IMR-90 (cell line): ENCODE measurements around the gene OGG1. TPM values are rescaled to one million over a fixed set of nuclear protein-coding genes. Genes with fewer than 3 reads are reported as not detected.

ENCODE experiments used
- ATAC-seq: fragments of 200-7000 bp; cut with Tn5 transposase; 2 replicates; pipeline ENCODE4 v1.9.1; 2020; ENCODE audit warnings: low read depth, mild to moderate bottlenecking, moderate library complexity
- BruUV-seq: library from RNA; stranded (reverse); fragments of 400-500 nt; replicated peaks from 2 replicates; lab custom pipeline; 2021; lab: Mats Ljungman, UMichigan
- CTCF ChIA-PET: fragments of 300-600 bp; formaldehyde crosslinking; extraction: SDS; loops from one replicate; lab custom pipeline; 2021; ENCODE audit warnings: antibody characterized with exemption; lab: Yijun Ruan, JAX
- POLR2A ChIA-PET: fragments of 300-600 bp; sonication (Branson Sonifier 250); formaldehyde crosslinking; loops from one replicate; lab custom pipeline; 2022; ENCODE audit warnings: antibody characterized with exemption; ENCODE audit not compliant: unreplicated experiment; lab: Charles Lee
- DNase-seq: peaks from one replicate; pipeline ENCODE4 v3.0.0; 2013
- H2AFZ ChIP-seq: replicated peaks from 2 replicates; pipeline ENCODE3; 2013; ENCODE audit warnings: low read length, mild to moderate bottlenecking; ENCODE audit not compliant: poor library complexity
- H2AK5ac ChIP-seq: 2 replicates; pipeline ENCODE4 v1.6.1; 2013; ENCODE audit warnings: low read depth, low read length, inconsistent platforms
- H2AK9ac ChIP-seq: replicated peaks from 2 replicates; pipeline ENCODE3; 2013; ENCODE audit warnings: mild to moderate bottlenecking, low read depth, low read length, moderate library complexity; ENCODE audit not compliant: poor library complexity
- H2BK120ac ChIP-seq: 2 replicates; pipeline ENCODE4 v1.6.1; 2013; ENCODE audit warnings: low read depth, low read length, inconsistent platforms
- H2BK15ac ChIP-seq: 3 replicates; pipeline ENCODE4 v1.6.1; 2013; ENCODE audit warnings: low read depth, low read length, inconsistent platforms
- H2BK20ac ChIP-seq: 2 replicates; pipeline ENCODE4 v1.6.1; 2013; ENCODE audit warnings: low read depth, mild to moderate bottlenecking, inconsistent platforms, low read length, moderate library complexity
- H2BK5ac ChIP-seq: 2 replicates; pipeline ENCODE4 v1.6.1; 2013; ENCODE audit warnings: mild to moderate bottlenecking, low read depth, low read length, inconsistent platforms; ENCODE audit not compliant: poor library complexity, severe bottlenecking
- H3K14ac ChIP-seq: replicated peaks from 2 replicates; pipeline ENCODE4 v1.6.1; 2013; ENCODE audit warnings: low read depth, low read length, inconsistent platforms
- H3K18ac ChIP-seq: 2 replicates; pipeline ENCODE4 v1.6.1; 2013; ENCODE audit warnings: low read depth, low read length, control low read depth
- H3K23ac ChIP-seq: 2 replicates; pipeline ENCODE4 v1.6.1; 2013; ENCODE audit warnings: low read depth, low read length, inconsistent platforms
- H3K27ac ChIP-seq: 2 replicates; pipeline ENCODE4 v1.5.1; 2013; ENCODE audit warnings: mild to moderate bottlenecking, control low read depth, low read length; ENCODE audit not compliant: insufficient read depth
- H3K27me3 ChIP-seq: 2 replicates; pipeline ENCODE4 v1.6.1; 2013; ENCODE audit warnings: low read length; ENCODE audit not compliant: control insufficient read depth, insufficient read depth
- H3K36me3 ChIP-seq: 2 replicates; pipeline ENCODE4 v1.6.1; 2013; ENCODE audit warnings: low read length, mixed read lengths; ENCODE audit not compliant: control insufficient read depth, insufficient read depth
- H3K4ac ChIP-seq: 2 replicates; pipeline ENCODE4 v1.6.1; 2013; ENCODE audit warnings: low read depth, low read length, inconsistent platforms
- H3K4me1 ChIP-seq: 2 replicates; pipeline ENCODE4 v1.6.1; 2013; ENCODE audit warnings: low read length, mixed read lengths; ENCODE audit not compliant: control insufficient read depth, insufficient read depth
- H3K4me2 ChIP-seq: 2 replicates; pipeline ENCODE4 v1.6.1; 2013; ENCODE audit warnings: low read depth, mild to moderate bottlenecking, control low read depth, low read length, moderate library complexity
- H3K4me3 ChIP-seq: 2 replicates; pipeline ENCODE4 v1.5.1; 2013; ENCODE audit warnings: low read depth, mild to moderate bottlenecking, control low read depth, low read length, moderate library complexity; ENCODE audit not compliant: insufficient read depth
- H3K56ac ChIP-seq: 2 replicates; pipeline ENCODE4 v1.6.1; 2013; ENCODE audit warnings: low read length, inconsistent platforms; ENCODE audit not compliant: insufficient read depth; ENCODE audit errors: extremely low read depth
- H3K79me1 ChIP-seq, 2 experiments: 2 replicates each; pipeline ENCODE4 v1.6.1; 2013; ENCODE audit warnings: low read length in 2 of 2, inconsistent platforms in 1 of 2, low read depth in 1 of 2
- H3K9ac ChIP-seq: 2 replicates; pipeline ENCODE4 v1.6.1; 2013; ENCODE audit warnings: low read depth, low read length, control low read depth
- H3K9me1 ChIP-seq: 2 replicates; pipeline ENCODE4 v1.6.1; 2013; ENCODE audit warnings: low read length, inconsistent platforms; ENCODE audit not compliant: insufficient read depth
- H3K9me3 ChIP-seq: 2 replicates; pipeline ENCODE4 v1.6.1; 2013; ENCODE audit warnings: low read length; ENCODE audit not compliant: control insufficient read depth, insufficient read depth
- H4K20me1 ChIP-seq: 2 replicates; pipeline ENCODE4 v1.6.1; 2013; ENCODE audit warnings: low read length, inconsistent platforms; ENCODE audit not compliant: insufficient read depth
- H4K5ac ChIP-seq: 2 replicates; pipeline ENCODE4 v1.6.1; 2013; ENCODE audit warnings: mild to moderate bottlenecking, low read depth, low read length, control low read depth
- H4K8ac ChIP-seq, 2 experiments: 2 replicates each; pipeline ENCODE4 v1.6.1; 2013; ENCODE audit warnings: low read depth in 2 of 2, low read length in 2 of 2, control low read depth in 1 of 2, inconsistent platforms in 1 of 2
- H4K91ac ChIP-seq: 2 replicates; pipeline ENCODE4 v1.6.1; 2013; ENCODE audit warnings: low read depth, low read length, inconsistent platforms; ENCODE audit not compliant: insufficient read depth
- BHLHE40 ChIP-seq: fragments of 150-350 bp; IDR thresholded peaks from 2 replicates; pipeline ENCODE4 v1.6.1; 2016; ENCODE audit warnings: mild to moderate bottlenecking, low read depth, low read length
- CTCF ChIP-seq: conservative IDR thresholded peaks from 2 replicates; pipeline ENCODE4 v1.5.1; 2012; ENCODE audit warnings: mild to moderate bottlenecking, low read depth, low read length, improper control_type of control experiment
- MAFK ChIP-seq: IDR thresholded peaks from 2 replicates; pipeline ENCODE4 v1.6.1; 2012; ENCODE audit warnings: low read depth, low read length, improper control_type of control experiment
- MXI1 ChIP-seq: IDR thresholded peaks from 2 replicates; pipeline ENCODE4 v1.6.1; 2012; ENCODE audit warnings: low read depth, mild to moderate bottlenecking, low read length, moderate library complexity, borderline replicate concordance
- NFE2L2 ChIP-seq: fragments of 150-350 bp; IDR thresholded peaks from 2 replicates; pipeline ENCODE4 v1.6.1; 2016; ENCODE audit warnings: low read depth, mild to moderate bottlenecking, low read length
- RCOR1 ChIP-seq: IDR thresholded peaks from 2 replicates; pipeline ENCODE4 v1.6.1; 2012; ENCODE audit warnings: mild to moderate bottlenecking, low read length, improper control_type of control experiment; ENCODE audit not compliant: insufficient replicate concordance
- SMC3 ChIP-seq: fragments of 150-350 bp; IDR thresholded peaks from 2 replicates; pipeline ENCODE4 v1.6.1; 2016; ENCODE audit warnings: low read depth, mild to moderate bottlenecking, antibody characterized with exemption, low read length, moderate library complexity
- USF2 ChIP-seq: fragments of 150-350 bp; IDR thresholded peaks from 2 replicates; pipeline ENCODE4 v1.6.1; 2017; ENCODE audit warnings: mild to moderate bottlenecking, antibody characterized with exemption, low read length, low read depth
- WGBS, 2 experiments: methylation state at CpG; one replicate each; pipeline versions ENCODE4 v1.1.5 to v1.1.7; 2013; ENCODE audit warnings: missing lambda C conversion rate in 2 of 2; ENCODE audit not compliant: insufficient read length in 1 of 2; ENCODE audit errors: extremely low coverage in 2 of 2; 5-methylcytosine and 5-hydroxymethylcytosine counted together
- dilution Hi-C: fragments of 300-500 bp; cut with HindIII; formaldehyde crosslinking; loops from one replicate; pipeline ENCODE4 v1.14.3; 2018; ENCODE audit warnings: low sequenced_read_pairs; ENCODE audit not compliant: unreplicated experiment
- in situ Hi-C: fragments of 300-500 bp; cut with MboI; formaldehyde crosslinking; loops from 3 replicates; pipeline ENCODE4 v1.14.3; 2019; ENCODE audit warnings: low sequenced_read_pairs, inconsistent platforms, mixed read lengths
- intact Hi-C: fragments of 100-400 bp; cut with micrococcal nuclease; formaldehyde crosslinking; loops from 2 replicates; pipeline ENCODE4 v1.10.0; 2022
- polyA plus RNA-seq, 3 experiments: library from polyadenylated mRNA; depleted of rRNA; stranded (reverse); fragments of >200 nt; gene quantifications; 2 replicates each; pipeline ENCODE4 v1.2.3, GENCODE V29; 2012; ENCODE audit warnings: low replicate concordance in 1 of 3
- total RNA-seq: library from RNA; depleted of rRNA; stranded (reverse); fragments of >200 nt; gene quantifications from 2 replicates; pipeline ENCODE4 v1.2.3, GENCODE V29; 2012

Gene OGG1
- total and polyA plus RNA-seq, 2 of the 4 experiments (the other 2 are of a cell fraction), result 14.9 to 25.6 TPM

- no peak for TF ChIP-seq CTCF
Measured at GRCh38 chr3:9778143-9779074, 28.7 kb downstream of the OGG1 start (continued).

GRCh38 chr3:9779075-9779593 is 29.4 kb downstream of the OGG1 start:
- ATAC-seq (no peak), DNase-seq (no peak)
- H3K9ac ChIP-seq, result no peak overlapping the region
- H3K4me1 ChIP-seq, result peaks cover 3% of the 10 kb centered on the region
- H3K4me3 ChIP-seq, result no peak overlapping the region
- H3K18ac ChIP-seq, result no peak overlapping the region
- H3K4ac ChIP-seq, result no peak overlapping the region
- H3K36me3 ChIP-seq, result peaks cover 27% of the 10 kb centered on the region
- dilution Hi-C loops (no loop called here), intact Hi-C loops (no loop called here), in situ Hi-C loops (no loop called here)
- no peak overlapping the region for H2BK15ac ChIP-seq
- H3K9me1 ChIP-seq, result peaks cover 9% of the 10 kb centered on the region; the same call in 1 of the 2 replicates
- no peak overlapping the region for H2BK5ac ChIP-seq
- H3K9me3 ChIP-seq, result no peaks in the 10 kb centered on the region
- no TSS peak for BruUV-seq
- peak overlapping the region; percentile 47 for H2AK9ac ChIP-seq
- no peak overlapping the region for H4K5ac ChIP-seq
- H4K91ac ChIP-seq, result no peak overlapping the region
- H2AK5ac ChIP-seq, result no peak overlapping the region
- H3K27ac ChIP-seq, result no peak overlapping the region
- peaks cover 0 to 3% of the 10 kb centered on the region in 2 experiments; a peak in 2 of 4 replicates for H3K79me1 ChIP-seq
- no CpG with 5 or more reads among the region's 6 CpGs for WGBS, 2 experiments
- H2BK120ac ChIP-seq, result no peak overlapping the region
- H4K20me1 ChIP-seq, result no peaks in the 10 kb centered on the region
- no peaks in the 10 kb centered on the region for H3K27me3 ChIP-seq
- H3K4me2 ChIP-seq, result no peak overlapping the region
- no peak overlapping the region for H4K8ac ChIP-seq
- H3K56ac ChIP-seq, result no peak overlapping the region
- no peak overlapping the region for H3K14ac ChIP-seq
- H2BK20ac ChIP-seq, result peak overlapping the region; percentile 41; the same call in 1 of the 2 replicates
- H2AFZ ChIP-seq, result no peak overlapping the region
- CTCF ChIA-PET, result no interaction called here
- POLR2A ChIA-PET, result no interaction called here
- H3K23ac ChIP-seq, result no peak overlapping the region
- TF ChIP-seq MAFK, result no peak
- no peak for TF ChIP-seq RCOR1
- no peak for TF ChIP-seq USF2
- TF ChIP-seq CTCF, result no peak
- TF ChIP-seq SMC3, result no peak
- no peak for TF ChIP-seq BHLHE40
- TF ChIP-seq MXI1, result no peak
- no peak for TF ChIP-seq NFE2L2
